ENCODE data around the gene OR1J1. TPM values are rescaled to one million over a fixed set of nuclear protein-coding genes. Genes with fewer than 3 reads are reported as not detected.

OR1J1 gene
- total RNA-seq, 1 experiment from 2014 or later = not detected

DNA sequence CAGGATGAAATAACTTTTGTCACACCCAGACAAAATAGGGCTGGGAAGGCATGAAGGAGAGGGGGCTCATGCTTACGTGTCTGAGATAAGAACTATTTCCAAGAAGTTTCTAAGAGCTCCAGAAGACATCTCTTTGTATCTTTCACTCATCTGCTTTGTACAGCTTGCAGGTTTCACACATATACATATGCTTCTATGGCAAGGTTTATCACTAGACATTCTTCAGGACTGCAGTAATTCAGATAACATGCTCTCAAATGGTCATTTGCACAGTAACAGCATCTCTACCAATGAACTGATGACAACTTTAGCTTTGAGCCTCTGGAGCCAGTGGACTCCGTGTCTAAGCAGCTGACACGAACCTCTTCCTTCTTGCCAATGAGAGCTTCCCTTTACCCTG, 3.2 kb downstream of the OR1J1 start:
- no peaks in the 10 kb centered on the region for H4K20me1 ChIP-seq (ENCODE audit: low read length)
- DNase-seq = no peak
- ChIA-PET POLR2A (ENCODE audit: unreplicated experiment) (no interaction called here), CTCF (no interaction called here)
- no peak for ATAC-seq
- no peaks in the 10 kb centered on the region for H3F3A ChIP-seq (ENCODE audit: low read length, unreplicated experiment)
- no peaks in the 10 kb centered on the region for H3K4me1 ChIP-seq (ENCODE audit: insufficient read depth, low read length)
- H3K79me2 ChIP-seq (ENCODE audit: low read length) = no peaks in the 10 kb centered on the region
- H3K9ac ChIP-seq (ENCODE audit: low read length) = no peak overlapping the region
- H3K27ac ChIP-seq (ENCODE audit: low read length) = no peak overlapping the region
- H3K4me3 ChIP-seq (ENCODE audit: low read length) = no peak overlapping the region
- intact Hi-C loops (cut with micrococcal nuclease) = no loop called here
- no peaks in the 10 kb centered on the region for H3K9me3 ChIP-seq (ENCODE audit: low read length)
- no peaks in the 10 kb centered on the region for H3K36me3 ChIP-seq (ENCODE audit: low read depth, low read length)
- TF ChIP-seq EZH2phosphoT487 (IDR thresholded peaks at IDR 0.05; ENCODE audit: borderline replicate concordance, low read length) = no peak
- TF ChIP-seq CTCF (conservative IDR thresholded peaks at IDR 0.05; ENCODE audit: low read depth, low read length) = no peak
- TF ChIP-seq EZH2 (IDR thresholded peaks at IDR 0.05; ENCODE audit: low read length, unreplicated experiment) = no peak
- H3K9me2 ChIP-seq (replicated peaks; ENCODE audit: low read length) = no peaks in the 10 kb centered on the region
- no peak overlapping the region for H3K4me2 ChIP-seq (ENCODE audit: low read length)
- 0 out of 2 replicates have a peak, but pooled peaks cover 4% of the 10 kb centered on the region for H3K27me3 ChIP-seq (ENCODE audit: low read length)
- BruUV-seq (replicated peaks) = no TSS peak
- no peak overlapping the region for H2AFZ ChIP-seq (ENCODE audit: low read length)

DNA sequence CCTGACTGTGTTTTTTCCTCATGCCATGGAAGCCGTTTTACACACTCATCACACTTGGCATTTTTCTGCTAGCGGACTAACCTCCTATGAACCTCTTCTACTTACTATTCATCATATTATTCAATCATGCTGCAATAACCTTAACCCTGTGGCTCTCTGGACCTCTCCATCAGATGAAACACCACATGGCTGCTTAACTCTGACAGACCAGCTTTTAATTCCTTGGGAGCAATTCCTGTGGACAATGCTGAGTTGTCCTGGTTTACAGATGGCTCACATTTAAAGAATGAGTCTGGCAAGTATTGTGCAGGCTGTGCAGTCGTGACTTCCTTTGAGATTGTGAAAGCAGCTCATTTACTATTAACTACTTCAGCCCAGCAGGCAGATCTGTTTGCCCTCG, 9.0 kb downstream of the OR1J1 start:
- no peaks in the 10 kb centered on the region for H3K9me2 ChIP-seq (replicated peaks; ENCODE audit: low read length)
- H4K20me1 ChIP-seq (ENCODE audit: low read length) = no peaks in the 10 kb centered on the region
- ATAC-seq = no peak
- no peaks in the 10 kb centered on the region for H3K9me3 ChIP-seq (ENCODE audit: low read length)
- no peaks in the 10 kb centered on the region for H3F3A ChIP-seq (ENCODE audit: low read length, unreplicated experiment)
- H3K4me3 ChIP-seq (ENCODE audit: low read length) = no peak overlapping the region
- POLR2A ChIA-PET (ENCODE audit: unreplicated experiment) = no interaction called here
- no peaks in the 10 kb centered on the region for H3K79me2 ChIP-seq (ENCODE audit: low read length)
- H3K9ac ChIP-seq (ENCODE audit: low read length) = no peak overlapping the region
- CTCF ChIA-PET = no interaction called here
- no peak overlapping the region for H3K4me2 ChIP-seq (ENCODE audit: low read length)
- intact Hi-C loops (cut with micrococcal nuclease) = loop anchor here (10.0 kb wide), 1 partner anchor 526 kb away; no protein-coding TSS in a partner anchor
- peaks cover 4% of the 10 kb centered on the region; the same call in 1 of the 2 replicates for H3K27me3 ChIP-seq (ENCODE audit: low read length)
- H3K27ac ChIP-seq (ENCODE audit: low read length) = no peak overlapping the region
- no peak overlapping the region for H2AFZ ChIP-seq (ENCODE audit: low read length)
- H3K36me3 ChIP-seq (ENCODE audit: low read depth, low read length) = no peaks in the 10 kb centered on the region
- H3K4me1 ChIP-seq (ENCODE audit: insufficient read depth, low read length) = peaks cover 8% of the 10 kb centered on the region; the same call in 1 of the 2 replicates
- TF ChIP-seq EZH2phosphoT487 (IDR thresholded peaks at IDR 0.05; ENCODE audit: borderline replicate concordance, low read length) (no peak), CTCF (conservative IDR thresholded peaks at IDR 0.05; ENCODE audit: low read depth, low read length) (no peak)
- BruUV-seq (replicated peaks) = no TSS peak
- no peak for DNase-seq

DNA sequence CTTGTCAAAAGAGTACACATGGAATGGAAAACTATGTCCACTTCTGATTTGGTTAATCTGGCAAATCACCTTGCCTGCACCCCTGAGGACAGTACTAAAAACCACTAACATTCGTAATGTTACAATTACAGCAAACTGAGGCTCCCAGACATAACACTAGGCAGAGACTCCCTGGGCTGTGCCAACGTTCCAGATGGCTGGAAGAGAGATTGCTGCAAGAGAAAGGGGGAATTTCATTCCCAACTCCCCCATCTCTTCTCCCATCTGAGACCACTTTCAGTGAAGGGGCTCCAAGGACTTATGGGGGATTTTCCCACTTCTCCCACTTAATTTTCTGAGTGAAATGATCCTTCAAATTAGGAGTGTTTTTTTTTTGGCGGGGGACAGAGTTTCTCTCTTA, 11.3 kb downstream of the OR1J1 start:
- Histone ChIP-seq H3K27me3 (ENCODE audit: low read length) (peaks cover 4% of the 10 kb centered on the region; the same call in 1 of the 2 replicates), H3K4me2 (ENCODE audit: low read length) (no peak overlapping the region), H3K4me1 (ENCODE audit: insufficient read depth, low read length) (peaks cover 8% of the 10 kb centered on the region; the same call in 1 of the 2 replicates), H3K79me2 (ENCODE audit: low read length) (no peaks in the 10 kb centered on the region), H3K4me3 (ENCODE audit: low read length) (no peak overlapping the region), H2AFZ (ENCODE audit: low read length) (no peak overlapping the region), H3K9ac (ENCODE audit: low read length) (no peak overlapping the region), H3K9me3 (ENCODE audit: low read length) (no peaks in the 10 kb centered on the region), H3K36me3 (ENCODE audit: low read depth, low read length) (no peaks in the 10 kb centered on the region), H4K20me1 (ENCODE audit: low read length) (no peaks in the 10 kb centered on the region), H3F3A (ENCODE audit: low read length, unreplicated experiment) (no peaks in the 10 kb centered on the region), H3K9me2 (replicated peaks; ENCODE audit: low read length) (no peaks in the 10 kb centered on the region), H3K27ac (ENCODE audit: low read length) (no peak overlapping the region)
- no peak for TF ChIP-seq CTCF (conservative IDR thresholded peaks at IDR 0.05; ENCODE audit: low read depth, low read length)
- TF ChIP-seq EZH2 (IDR thresholded peaks at IDR 0.05; ENCODE audit: low read length, unreplicated experiment) = no peak
- no peak for TF ChIP-seq EZH2phosphoT487 (IDR thresholded peaks at IDR 0.05; ENCODE audit: borderline replicate concordance, low read length)
- ChIA-PET CTCF (no interaction called here), POLR2A (ENCODE audit: unreplicated experiment) (no interaction called here)
- DNase-seq (no peak), ATAC-seq (no peak)
- no TSS peak for BruUV-seq (replicated peaks)
- intact Hi-C loops (cut with micrococcal nuclease) = loop anchor here (10.0 kb wide), 1 partner anchor 528 kb away; no protein-coding TSS in a partner anchor
